DMS53 (cell line): ENCODE data around the gene PCDHGA12.
"Not testable (repeated sequence)": the region's sequence is repeated elsewhere in the genome, so short reads cannot be mapped to it uniquely, and the experiment has no call there.

ENCODE experiments used
- DNase-seq: peaks from one replicate; lab custom pipeline; 2025; lab: John Stamatoyannopoulos, UW

PCDHGA12 gene

GRCh38 chr5:141430332-141431113 is at the start of gene PCDHGA12:
TSS of gene PCDHGA12 (plus strand) at chr5:141430507. CDS start at chr5:141430760, 253 bp downstream.
- DNase-seq = peak; percentile 65

DNA sequence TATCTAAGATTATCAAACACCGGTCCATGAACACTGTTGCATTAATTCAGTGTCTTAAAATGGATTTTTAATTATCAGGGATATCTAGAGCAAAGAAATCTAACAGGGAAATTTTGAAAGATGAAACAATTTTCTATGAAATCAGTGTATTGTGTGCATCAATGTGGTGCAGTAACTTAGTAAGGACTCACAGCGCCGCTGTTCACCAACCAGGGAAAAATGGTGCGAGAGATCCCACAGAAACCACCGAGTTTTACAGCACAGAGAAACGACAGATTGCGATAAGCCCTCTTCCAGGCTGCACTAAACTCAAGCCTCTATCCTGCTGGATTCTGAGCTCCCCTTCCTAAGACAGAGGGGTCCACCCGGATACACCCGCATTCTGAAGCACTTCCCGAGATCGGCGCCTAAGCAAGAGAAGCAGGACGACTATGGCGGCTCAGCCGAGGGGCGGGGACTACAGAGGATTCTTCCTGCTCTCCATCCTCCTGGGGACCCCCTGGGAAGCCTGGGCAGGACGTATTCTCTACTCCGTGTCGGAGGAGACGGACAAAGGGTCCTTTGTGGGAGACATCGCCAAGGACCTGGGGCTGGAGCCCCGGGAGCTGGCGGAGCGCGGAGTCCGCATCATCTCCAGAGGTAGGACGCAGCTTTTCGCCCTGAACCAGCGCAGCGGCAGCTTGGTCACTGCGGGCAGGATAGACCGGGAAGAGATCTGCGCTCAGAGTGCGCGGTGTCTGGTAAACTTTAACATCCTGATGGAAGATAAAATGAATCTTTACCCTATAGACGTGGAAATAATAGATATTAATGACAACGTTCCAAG is 47.6 kb upstream of the PCDHGA12 start, which contains the start of gene PCDHGA7:
TSS of gene PCDHGA7 (plus strand) at position 274 of the 826 bp plus-strand sequence. CDS start at position 432, 158 bp downstream.
- DNase-seq = peak; percentile 58

- no peak for DNase-seq
These were observed 47.0 kb upstream of the PCDHGA12 start for GRCh38 chr5:141383345-141383744.

DNA sequence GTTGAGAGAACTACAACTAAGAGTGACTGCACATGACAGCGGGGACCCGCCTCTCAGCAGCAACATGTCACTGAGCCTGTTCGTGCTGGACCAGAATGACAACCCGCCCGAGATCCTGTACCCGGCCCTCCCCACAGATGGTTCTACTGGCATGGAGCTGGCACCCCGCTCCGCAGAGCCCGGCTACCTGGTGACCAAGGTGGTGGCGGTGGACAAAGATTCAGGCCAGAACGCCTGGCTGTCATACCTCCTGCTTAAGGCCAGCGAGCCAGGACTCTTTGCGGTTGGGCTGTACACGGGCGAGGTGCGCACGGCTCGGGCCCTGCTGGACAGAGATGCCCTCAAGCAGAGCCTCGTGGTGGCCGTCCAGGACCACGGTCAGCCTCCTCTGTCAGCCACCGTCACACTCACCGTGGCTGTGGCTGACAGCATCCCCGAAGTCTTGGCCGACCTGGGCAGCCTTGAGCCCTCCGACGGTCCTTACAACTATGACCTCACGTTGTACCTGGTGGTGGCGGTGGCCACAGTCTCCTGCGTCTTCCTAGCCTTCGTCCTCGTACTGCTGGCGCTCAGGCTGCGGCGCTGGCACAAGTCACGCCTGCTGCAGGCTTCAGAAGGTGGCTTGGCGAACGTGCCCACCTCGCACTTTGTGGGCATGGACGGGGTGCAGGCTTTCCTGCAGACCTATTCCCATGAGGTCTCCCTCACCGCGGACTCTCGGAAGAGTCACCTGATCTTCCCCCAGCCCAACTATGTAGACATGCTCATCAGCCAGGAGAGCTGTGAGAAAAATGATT is 45.6 kb upstream of the PCDHGA12 start:
- DNase-seq = no peak

- DNase-seq = peak; percentile 79
These were observed 42.6 kb upstream of the PCDHGA12 start, which contains the start of gene PCDHGB4 for GRCh38 chr5:141387557-141388311. TSS of gene PCDHGB4 (plus strand) at chr5:141387698. CDS start at chr5:141387885, 187 bp downstream.

- no peak for DNase-seq
These were observed 41.6 kb upstream of the PCDHGA12 start for GRCh38 chr5:141388661-141389060.

GRCh38 chr5:141389153-141390042 is 40.9 kb upstream of the PCDHGA12 start:
- no peak for DNase-seq

- peak; percentile 39 for DNase-seq
These were observed 37.7 kb upstream of the PCDHGA12 start, which contains the start of gene PCDHGA8 for GRCh38 chr5:141392429-141393198. TSS of gene PCDHGA8 (plus strand) at chr5:141392633. CDS start at chr5:141392814, 181 bp downstream.

- no peak for DNase-seq
These were observed 37.0 kb upstream of the PCDHGA12 start for GRCh38 chr5:141393267-141393666.

DNA sequence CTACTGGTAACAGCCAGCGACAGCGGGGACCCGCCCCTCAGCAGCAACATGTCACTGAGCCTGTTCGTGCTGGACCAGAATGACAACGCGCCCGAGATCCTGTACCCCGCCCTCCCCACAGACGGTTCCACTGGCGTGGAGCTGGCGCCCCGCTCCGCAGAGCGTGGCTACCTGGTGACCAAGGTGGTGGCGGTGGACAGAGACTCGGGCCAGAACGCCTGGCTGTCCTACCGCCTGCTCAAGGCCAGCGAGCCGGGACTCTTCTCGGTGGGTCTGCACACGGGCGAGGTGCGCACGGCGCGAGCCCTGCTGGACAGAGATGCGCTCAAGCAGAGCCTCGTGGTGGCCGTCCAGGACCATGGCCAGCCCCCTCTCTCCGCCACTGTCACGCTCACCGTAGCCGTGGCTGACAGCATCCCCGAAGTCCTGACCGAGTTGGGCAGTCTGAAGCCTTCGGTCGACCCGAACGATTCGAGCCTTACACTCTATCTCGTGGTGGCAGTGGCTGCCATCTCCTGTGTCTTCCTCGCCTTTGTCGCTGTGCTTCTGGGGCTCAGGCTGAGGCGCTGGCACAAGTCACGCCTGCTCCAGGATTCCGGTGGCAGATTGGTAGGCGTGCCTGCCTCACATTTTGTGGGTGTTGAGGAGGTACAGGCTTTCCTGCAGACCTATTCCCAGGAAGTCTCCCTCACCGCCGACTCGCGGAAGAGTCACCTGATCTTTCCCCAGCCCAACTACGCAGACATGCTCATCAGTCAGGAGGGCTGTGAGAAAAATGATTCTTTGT is 35.7 kb upstream of the PCDHGA12 start:
- not testable (repeated sequence) for DNase-seq

GRCh38 chr5:141397756-141398551 is 32.4 kb upstream of the PCDHGA12 start, which contains the start of gene PCDHGB5:
TSS of gene PCDHGB5 (plus strand) at chr5:141397947. CDS start at chr5:141398128, 181 bp downstream.
- DNase-seq = peak; percentile 67

DNA sequence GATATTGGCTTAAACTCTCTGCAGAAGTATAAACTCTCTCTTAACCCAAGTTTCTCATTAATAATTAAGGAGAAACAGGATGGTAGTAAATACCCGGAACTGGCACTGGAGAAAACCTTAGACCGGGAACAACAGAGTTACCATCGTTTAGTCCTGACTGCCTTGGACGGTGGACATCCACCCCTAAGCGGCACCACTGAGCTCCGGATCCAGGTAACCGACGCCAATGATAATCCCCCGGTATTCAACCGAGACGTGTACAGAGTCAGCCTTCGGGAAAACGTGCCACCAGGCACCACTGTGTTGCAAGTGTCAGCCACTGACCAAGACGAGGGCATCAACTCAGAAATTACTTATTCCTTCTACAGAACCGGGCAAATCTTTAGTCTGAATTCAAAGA is 31.7 kb upstream of the PCDHGA12 start:
- DNase-seq = no peak

DNA sequence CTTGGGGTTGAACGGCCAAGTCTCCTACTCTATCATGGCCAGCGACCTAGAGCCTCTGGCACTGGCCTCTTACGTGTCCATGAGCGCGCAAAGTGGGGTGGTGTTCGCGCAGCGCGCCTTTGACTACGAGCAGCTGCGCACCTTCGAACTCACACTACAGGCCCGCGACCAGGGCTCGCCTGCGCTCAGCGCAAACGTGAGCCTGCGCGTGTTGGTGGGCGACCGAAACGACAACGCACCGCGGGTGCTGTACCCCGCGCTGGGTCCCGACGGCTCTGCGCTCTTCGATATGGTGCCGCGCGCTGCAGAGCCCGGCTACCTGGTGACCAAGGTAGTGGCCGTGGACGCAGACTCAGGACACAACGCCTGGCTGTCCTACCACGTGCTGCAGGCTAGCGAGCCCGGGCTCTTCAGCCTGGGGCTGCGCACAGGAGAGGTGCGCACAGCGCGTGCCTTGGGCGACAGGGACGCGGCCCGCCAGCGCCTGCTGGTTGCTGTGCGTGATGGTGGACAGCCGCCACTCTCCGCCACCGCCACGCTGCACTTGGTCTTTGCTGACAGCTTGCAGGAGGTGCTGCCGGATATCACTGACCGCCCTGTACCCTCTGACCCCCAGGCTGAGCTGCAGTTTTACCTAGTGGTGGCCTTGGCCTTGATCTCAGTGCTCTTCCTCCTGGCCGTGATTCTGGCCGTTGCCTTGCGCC is 30.6 kb upstream of the PCDHGA12 start:
- DNase-seq = no peak

DNA sequence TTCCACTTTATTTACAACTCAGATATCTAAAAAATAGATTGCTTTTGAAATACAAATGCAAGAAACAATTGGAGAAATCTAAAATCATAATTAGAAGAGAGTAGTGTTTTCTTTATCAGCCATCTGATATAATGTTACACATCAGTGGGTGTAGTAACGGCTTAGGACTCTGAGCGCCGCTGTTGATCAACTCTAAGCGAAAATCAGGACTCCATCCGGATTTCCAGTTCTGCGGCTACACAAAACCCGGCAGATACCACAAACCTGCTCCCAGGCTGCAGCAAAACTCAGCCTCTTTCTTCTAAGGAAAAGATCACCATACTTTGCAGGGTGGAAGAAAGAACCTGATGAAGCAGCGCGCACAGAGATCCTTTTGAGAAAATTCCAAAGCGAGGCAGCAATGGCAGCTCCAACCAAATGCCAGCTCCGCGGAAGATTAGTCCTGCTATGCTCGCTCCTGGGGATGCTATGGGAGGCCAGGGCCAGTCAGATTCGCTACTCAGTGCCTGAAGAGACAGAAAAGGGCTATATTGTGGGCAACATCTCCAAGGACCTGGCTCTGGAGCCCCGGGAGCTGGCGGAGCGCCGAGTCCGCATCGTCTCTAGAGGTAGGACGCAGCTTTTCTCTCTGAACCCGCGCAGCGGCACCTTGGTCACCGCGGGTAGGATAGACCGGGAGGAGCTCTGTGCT is 27.6 kb upstream of the PCDHGA12 start, which contains the start of gene PCDHGA9:
TSS of gene PCDHGA9 (plus strand) at position 226 of the 691 bp plus-strand sequence. CDS start at position 401, 175 bp downstream.
- peak; percentile 67 for DNase-seq

DNA sequence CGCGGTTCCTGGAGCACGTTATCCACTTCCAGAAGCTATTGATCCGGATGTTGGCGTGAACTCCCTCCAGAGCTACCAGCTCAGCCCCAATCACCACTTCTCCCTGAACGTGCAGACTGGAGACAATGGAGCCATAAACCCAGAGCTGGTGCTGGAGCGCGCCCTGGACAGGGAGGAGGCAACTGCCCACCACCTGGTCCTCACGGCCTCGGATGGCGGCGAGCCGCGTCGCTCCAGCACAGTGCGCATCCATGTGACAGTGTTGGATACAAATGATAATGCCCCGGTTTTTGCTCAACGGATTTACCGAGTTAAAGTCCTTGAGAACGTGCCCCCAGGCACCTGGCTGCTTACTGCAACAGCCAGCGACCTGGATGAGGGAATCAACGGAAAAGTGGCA is 26.9 kb upstream of the PCDHGA12 start:
- DNase-seq = no peak
